Mesenchymal stem cell (in vitro differentiated cells and primary cell): ENCODE results near the gene TK2.

ENCODE experiments used
- DNase-seq: peaks from one replicate; pipeline ENCODE4 v3.0.0-alpha.2; 2013
- H2AFZ ChIP-seq: one replicate; pipeline ENCODE4 v1.6.1; 2013; ENCODE audit warnings: low read depth, mild to moderate bottlenecking, control low read depth, inconsistent platforms, low read length, moderate library complexity
- H2AK5ac ChIP-seq: 2 replicates; pipeline ENCODE4 v1.6.1; 2013; ENCODE audit warnings: low read length, moderate library complexity, mild to moderate bottlenecking, inconsistent platforms; ENCODE audit not compliant: severe bottlenecking
- H2BK120ac ChIP-seq: one replicate; pipeline ENCODE4 v1.6.1; 2013; ENCODE audit warnings: low read depth, mild to moderate bottlenecking, inconsistent platforms, low read length, moderate library complexity
- H2BK12ac ChIP-seq, 2 experiments: one replicate each; pipeline ENCODE4 v1.6.1; 2013; ENCODE audit warnings: inconsistent platforms in 2 of 2, low read length in 2 of 2, mild to moderate bottlenecking in 2 of 2, moderate library complexity in 2 of 2, control low read depth in 1 of 2
- H2BK15ac ChIP-seq: one replicate; pipeline ENCODE4 v1.6.1; 2013; ENCODE audit warnings: mild to moderate bottlenecking, low read depth, inconsistent platforms; ENCODE audit not compliant: poor library complexity, severe bottlenecking
- H2BK5ac ChIP-seq: 2 replicates; pipeline ENCODE4 v1.6.1; 2013; ENCODE audit warnings: low read depth, mild to moderate bottlenecking, low read length, control low read depth, inconsistent platforms; ENCODE audit not compliant: poor library complexity, severe bottlenecking
- H3K14ac ChIP-seq, 2 experiments: one replicate each; pipeline ENCODE4 v1.6.1; 2013; ENCODE audit warnings: inconsistent platforms in 2 of 2, low read length in 2 of 2, control low read depth in 1 of 2, mild to moderate bottlenecking in 1 of 2, moderate library complexity in 1 of 2
- H3K18ac ChIP-seq, 2 experiments: one replicate each; pipeline ENCODE4 v1.6.1; 2013; ENCODE audit warnings: inconsistent platforms in 2 of 2, low read length in 2 of 2, control low read depth in 1 of 2, low read depth in 1 of 2, mild to moderate bottlenecking in 1 of 2
- H3K23ac ChIP-seq, 2 experiments: one replicate each; pipeline ENCODE4 v1.6.1; 2013; ENCODE audit warnings: inconsistent platforms in 2 of 2, low read length in 2 of 2, mild to moderate bottlenecking in 2 of 2, moderate library complexity in 2 of 2, control low read depth in 1 of 2
- H3K27ac ChIP-seq: 2 replicates; pipeline ENCODE4 v1.5.1; 2013; ENCODE audit warnings: mild to moderate bottlenecking, moderate library complexity, low read length, control low read depth, inconsistent platforms; ENCODE audit not compliant: poor library complexity, severe bottlenecking
- H3K27me3 ChIP-seq, 2 experiments: 2 replicates each; pipeline versions ENCODE4 v1.6.1 to v1.7.0; 2013; ENCODE audit warnings: low read length in 2 of 2, mild to moderate bottlenecking in 2 of 2, moderate library complexity in 2 of 2, control low read depth in 1 of 2, inconsistent platforms in 1 of 2; ENCODE audit not compliant: control insufficient read depth in 1 of 2, insufficient read depth in 1 of 2
- H3K36me3 ChIP-seq, 2 experiments: 2 replicates each; pipeline versions ENCODE4 v1.6.1 to v1.7.0; 2013; ENCODE audit warnings: low read length in 2 of 2, control low read depth in 1 of 2, inconsistent platforms in 1 of 2, low read depth in 1 of 2, mild to moderate bottlenecking in 1 of 2; ENCODE audit not compliant: insufficient read depth in 2 of 2, control insufficient read depth in 1 of 2
- H3K4ac ChIP-seq, 2 experiments: one replicate each; pipeline ENCODE4 v1.6.1; 2013; ENCODE audit warnings: inconsistent platforms in 2 of 2, low read length in 2 of 2, mild to moderate bottlenecking in 2 of 2, moderate library complexity in 2 of 2, control low read depth in 1 of 2, low read depth in 1 of 2
- H3K4me1 ChIP-seq: 2 replicates; pipeline ENCODE4 v1.6.1; 2013; ENCODE audit warnings: low read depth, low read length, control low read depth; ENCODE audit not compliant: control insufficient read depth, insufficient read depth
- H3K4me2 ChIP-seq: 2 replicates; pipeline ENCODE4 v1.6.1; 2013; ENCODE audit warnings: low read length, mild to moderate bottlenecking, inconsistent platforms; ENCODE audit not compliant: poor library complexity, severe bottlenecking
- H3K4me3 ChIP-seq, 2 experiments: 2 replicates each; pipeline versions ENCODE4 v1.5.1 to v1.7.0; 2013; ENCODE audit warnings: low read length in 2 of 2, mild to moderate bottlenecking in 2 of 2, control low read depth in 1 of 2, low read depth in 1 of 2; ENCODE audit not compliant: insufficient read depth in 1 of 2
- H3K79me1 ChIP-seq: replicated peaks from 2 replicates; pipeline ENCODE4 v1.6.1; 2013; ENCODE audit warnings: mild to moderate bottlenecking, control low read depth, low read length, inconsistent platforms; ENCODE audit not compliant: poor library complexity, severe bottlenecking
- H3K9ac ChIP-seq: 2 replicates; pipeline ENCODE4 v1.7.0; 2013; ENCODE audit warnings: mild to moderate bottlenecking, low read length, moderate library complexity
- H3K9me3 ChIP-seq: 2 replicates; pipeline ENCODE4 v1.7.0; 2013; ENCODE audit warnings: mild to moderate bottlenecking, low read length; ENCODE audit not compliant: control insufficient read depth
- H4K8ac ChIP-seq: one replicate; pipeline ENCODE4 v1.6.1; 2013; ENCODE audit warnings: inconsistent platforms, mild to moderate bottlenecking, low read length, moderate library complexity
- H4K91ac ChIP-seq: one replicate; pipeline ENCODE4 v1.6.1; 2013; ENCODE audit warnings: mild to moderate bottlenecking, low read length, inconsistent platforms
- WGBS: methylation state at CpG from one replicate; pipeline ENCODE4 v1.1.7; 2013; ENCODE audit warnings: mixed read lengths; 5-methylcytosine and 5-hydroxymethylcytosine counted together

Gene TK2

DNA sequence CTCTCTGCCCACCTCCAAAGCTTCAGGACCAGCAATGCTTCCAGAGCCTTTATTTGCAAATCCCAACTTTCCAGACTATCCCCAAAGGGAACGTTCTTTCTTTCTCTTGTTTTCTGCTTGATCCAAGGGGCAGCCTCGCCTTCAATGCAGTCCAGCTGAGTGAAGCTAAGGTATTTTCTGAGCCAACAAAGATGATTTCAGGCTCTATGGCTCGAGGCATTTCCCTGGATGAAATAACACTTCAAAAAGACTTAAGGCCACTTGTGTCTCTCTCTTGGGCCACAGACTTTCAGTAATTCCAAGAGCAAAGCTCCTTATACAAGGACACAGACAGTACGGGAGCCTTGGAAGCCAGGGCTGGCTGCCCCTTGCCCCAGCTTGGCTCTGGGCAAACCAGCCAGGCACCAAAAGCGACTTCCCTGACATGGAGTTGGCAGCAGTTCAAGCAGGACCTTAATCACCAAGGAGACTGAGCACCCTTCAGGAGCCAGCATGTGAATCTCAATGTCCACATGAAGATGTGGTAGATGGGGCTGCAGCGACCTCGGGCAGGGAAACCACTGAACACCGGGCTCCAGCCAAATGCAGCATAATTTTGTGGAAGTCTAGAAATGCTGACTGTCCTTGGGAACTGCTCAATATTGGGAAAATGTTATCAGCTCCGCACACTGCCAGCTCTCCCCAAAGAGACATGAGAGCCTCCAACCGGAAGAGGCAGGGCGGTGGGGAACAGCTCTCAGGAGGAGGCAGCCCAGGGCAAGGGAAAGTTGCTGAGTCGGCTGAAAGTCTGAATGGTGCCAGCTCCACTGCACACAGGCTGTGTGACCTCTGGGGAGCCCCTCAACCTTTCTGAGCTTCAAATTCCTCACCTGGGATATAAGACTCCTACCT is 39.0 kb downstream of the TK2 start:
- Histone ChIP-seq H2BK5ac (peak overlapping the region; percentile 97), H3K4ac (no peak overlapping the region), H3K79me1 (peaks cover 12% of the 10 kb centered on the region), H3K9me3 (no peaks in the 10 kb centered on the region), H2BK120ac (no peak overlapping the region), H3K14ac (no peak overlapping the region), H4K91ac (no peak overlapping the region), H3K4me2 (no peak overlapping the region), H3K27me3 (no peaks in the 10 kb centered on the region), H3K18ac (no peak overlapping the region), H3K4me1 (peaks cover 42% of the 10 kb centered on the region), H3K4me3 (peak overlapping the region in 1 of 2 experiments; percentile 32), H2AFZ (no peak overlapping the region), H3K23ac (no peak overlapping the region), H2BK15ac (no peak overlapping the region), H3K9ac (peak overlapping the region; percentile 40), H2AK5ac (peak overlapping the region; percentile 94), H2BK12ac (no peak overlapping the region), H3K27ac (peak overlapping the region; percentile 97), H3K36me3 (peaks cover 29 to 32% of the 10 kb centered on the region in 2 experiments), H4K8ac (no peak overlapping the region)
- no peak for DNase-seq
- 97% methylated on average over 12 of the region's 12 CpGs for WGBS

DNA sequence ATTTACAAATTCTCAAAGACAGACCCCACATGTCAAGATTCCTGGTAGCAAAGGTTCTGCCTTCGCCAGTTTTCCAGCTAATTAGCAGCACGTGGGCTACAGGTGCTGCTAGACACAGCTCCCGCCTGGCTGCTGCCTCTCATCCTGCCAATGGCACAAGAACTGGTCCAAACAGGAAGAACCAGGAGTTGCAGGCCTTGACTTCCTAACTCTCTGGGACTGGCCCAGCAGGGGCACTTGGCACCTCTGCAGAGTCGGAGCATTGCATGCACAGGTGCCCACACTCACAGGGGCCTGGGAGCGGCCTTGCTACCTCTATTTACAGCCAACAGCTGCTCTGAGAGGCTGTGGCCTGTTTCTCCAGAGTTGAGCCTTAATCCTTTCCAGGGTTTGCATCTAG is 39.6 kb downstream of the TK2 start:
- no peak overlapping the region for H3K4ac ChIP-seq
- H3K23ac ChIP-seq, result no peak overlapping the region
- no peak overlapping the region for H3K4me2 ChIP-seq
- H3K9ac ChIP-seq, result no peak overlapping the region
- H4K91ac ChIP-seq, result peak overlapping the region; percentile 32
- peaks cover 28 to 29% of the 10 kb centered on the region in 2 experiments for H3K36me3 ChIP-seq
- peak overlapping the region; percentile 97 for H3K27ac ChIP-seq
- H2BK5ac ChIP-seq, result peak overlapping the region; percentile 97
- peak overlapping the region; percentile 12 for H2BK15ac ChIP-seq
- H2BK12ac ChIP-seq, result peak overlapping the region in 1 of 2 experiments; percentile 24
- no peak overlapping the region for H4K8ac ChIP-seq
- H3K27me3 ChIP-seq, result no peaks in the 10 kb centered on the region
- no peak overlapping the region for H3K4me3 ChIP-seq
- 93% methylated on average over 5 of the region's 5 CpGs for WGBS
- no peaks in the 10 kb centered on the region for H3K9me3 ChIP-seq
- H3K4me1 ChIP-seq, result peaks cover 39% of the 10 kb centered on the region
- H3K18ac ChIP-seq, result no peak overlapping the region
- no peak overlapping the region for H3K14ac ChIP-seq
- no peak overlapping the region for H2AFZ ChIP-seq
- DNase-seq, result no peak
- H3K79me1 ChIP-seq, result peaks cover 12% of the 10 kb centered on the region
- peak overlapping the region; percentile 94 for H2AK5ac ChIP-seq
- no peak overlapping the region for H2BK120ac ChIP-seq

DNA sequence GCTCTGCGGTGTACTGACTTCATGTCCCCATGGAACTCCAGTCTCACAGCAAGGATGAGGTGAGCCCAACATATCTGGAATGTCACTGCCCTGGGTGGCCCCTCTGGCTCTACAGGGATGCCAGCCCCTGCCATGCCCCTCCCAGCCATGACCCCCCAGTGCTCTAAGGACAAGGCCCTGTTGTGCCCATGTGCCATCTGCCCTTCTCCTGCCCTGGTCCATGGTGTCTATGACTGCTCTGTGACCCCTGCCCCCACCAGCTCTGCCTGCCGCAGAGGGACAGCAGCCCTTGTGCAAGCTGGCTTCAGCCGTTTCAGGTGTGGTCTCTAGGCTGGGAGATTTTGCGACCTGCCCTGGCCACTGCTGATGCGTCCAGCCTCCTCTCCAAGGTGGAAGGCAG is 40.3 kb downstream of the TK2 start:
- 91% methylated on average over 5 of the region's 5 CpGs for WGBS
- H3K9me3 ChIP-seq, result no peaks in the 10 kb centered on the region
- H3K4me2 ChIP-seq, result no peak overlapping the region
- H3K27me3 ChIP-seq, result no peaks in the 10 kb centered on the region
- H2AK5ac ChIP-seq, result peak overlapping the region; percentile 72
- no peak overlapping the region for H2BK5ac ChIP-seq
- H3K36me3 ChIP-seq, result peaks cover 26 to 29% of the 10 kb centered on the region in 2 experiments
- H4K8ac ChIP-seq, result peak overlapping the region; percentile 48
- no peak overlapping the region for H3K23ac ChIP-seq
- no peak overlapping the region for H3K4me3 ChIP-seq
- peak overlapping the region; percentile 6 for H3K27ac ChIP-seq
- H2BK12ac ChIP-seq, result no peak overlapping the region
- H3K18ac ChIP-seq, result no peak overlapping the region
- peaks cover 36% of the 10 kb centered on the region for H3K4me1 ChIP-seq
- no peak overlapping the region for H3K9ac ChIP-seq
- no peak overlapping the region for H3K14ac ChIP-seq
- H4K91ac ChIP-seq, result peak overlapping the region; percentile 57
- H2BK15ac ChIP-seq, result no peak overlapping the region
- no peak overlapping the region for H2BK120ac ChIP-seq
- no peak overlapping the region for H3K4ac ChIP-seq
- no peak for DNase-seq
- H3K79me1 ChIP-seq, result peaks cover 12% of the 10 kb centered on the region
- H2AFZ ChIP-seq, result no peak overlapping the region

DNA sequence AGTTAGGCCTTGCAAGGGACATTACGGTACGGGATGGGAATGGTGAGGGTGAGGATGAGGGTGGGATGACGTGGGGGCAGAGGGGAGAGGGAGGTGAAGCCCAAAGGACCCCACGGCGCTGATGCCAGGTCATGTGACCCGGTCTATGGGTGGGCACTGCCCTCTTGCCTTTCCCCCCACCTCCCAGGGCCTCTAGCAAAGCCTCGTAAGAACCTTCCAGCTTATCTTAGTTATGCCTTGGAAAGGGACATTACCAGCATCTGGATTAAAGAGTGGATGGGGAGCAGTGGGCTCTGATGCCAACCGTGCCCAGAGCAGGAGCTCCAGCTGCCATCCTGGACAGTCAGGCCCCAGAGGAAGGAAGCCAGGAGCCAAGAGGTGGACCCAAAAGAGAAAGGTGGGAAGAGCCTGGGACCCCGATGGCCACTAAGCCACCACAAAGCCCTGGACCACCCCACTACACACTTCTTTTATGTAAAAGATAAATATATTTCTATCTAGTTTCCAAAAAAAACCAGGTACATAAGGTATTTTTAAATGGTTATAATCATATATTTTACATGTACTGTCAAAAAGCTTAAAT is 40.9 kb downstream of the TK2 start:
- H3K79me1 ChIP-seq, result peaks cover 12% of the 10 kb centered on the region
- peaks cover 36% of the 10 kb centered on the region for H3K4me1 ChIP-seq
- no peak overlapping the region for H2AFZ ChIP-seq
- H2BK12ac ChIP-seq, result no peak overlapping the region
- no peaks in the 10 kb centered on the region for H3K9me3 ChIP-seq
- no peaks in the 10 kb centered on the region for H3K27me3 ChIP-seq
- no peak overlapping the region for H4K8ac ChIP-seq
- H3K23ac ChIP-seq, result no peak overlapping the region
- H3K4me3 ChIP-seq, result no peak overlapping the region
- peak overlapping the region; percentile 86 for H3K27ac ChIP-seq
- no peak overlapping the region for H3K4me2 ChIP-seq
- no peak overlapping the region for H2BK15ac ChIP-seq
- H2BK120ac ChIP-seq, result no peak overlapping the region
- peaks cover 26 to 27% of the 10 kb centered on the region in 2 experiments for H3K36me3 ChIP-seq
- WGBS, result 92% methylated on average over 6 of the region's 9 CpGs
- no peak overlapping the region for H4K91ac ChIP-seq
- no peak for DNase-seq
- peak overlapping the region; percentile 100 for H2AK5ac ChIP-seq
- no peak overlapping the region for H3K18ac ChIP-seq
- H2BK5ac ChIP-seq, result peak overlapping the region; percentile 3
- no peak overlapping the region for H3K4ac ChIP-seq
- H3K9ac ChIP-seq, result no peak overlapping the region
- peak overlapping the region in 1 of 2 experiments; percentile 39 for H3K14ac ChIP-seq
